ENCODE results near the gene OR1L6. TPM values are rescaled to one million over a fixed set of nuclear protein-coding genes. Genes with fewer than 3 reads are reported as not detected.

Gene OR1L6
- total RNA-seq, 6 donors from 2014 or later = not detected

GRCh38 chr9:122780026-122780425 is 37.9 kb downstream of the OR1L6 start:
- Histone ChIP-seq H3K9me3 (no peaks in the 10 kb centered on the region), H3K36me3 (no peaks in the 10 kb centered on the region), H3K4me3 (no peak overlapping the region), H3K27ac (no peak overlapping the region), H3K27me3 (no peaks in the 10 kb centered on the region), H3K4me1 (no peaks in the 10 kb centered on the region)
- 54 to 62% methylated on average over 4 of the region's 4 CpGs for WGBS, 2 donors
- ATAC-seq (ENCODE audit: low FRiP score in 2 of 2) (no peak), DNase-seq (no peak)
- TF ChIP-seq EP300 (IDR thresholded peaks at IDR 0.05) (no peak), POLR2A (IDR thresholded peaks at IDR 0.05) (no peak), POLR2AphosphoS5 (IDR thresholded peaks at IDR 0.05) (no peak), CTCF (IDR thresholded peaks at IDR 0.05) (no peak)

- H3K36me3 ChIP-seq = no peaks in the 10 kb centered on the region
- ATAC-seq (ENCODE audit: low FRiP score in 2 of 2) = no peak
- TF ChIP-seq POLR2A (IDR thresholded peaks at IDR 0.05) (no peak), CTCF (IDR thresholded peaks at IDR 0.05) (no peak), EP300 (IDR thresholded peaks at IDR 0.05) (no peak), POLR2AphosphoS5 (IDR thresholded peaks at IDR 0.05) (no peak)
- DNase-seq = no peak
- H3K9me3 ChIP-seq = no peaks in the 10 kb centered on the region
- H3K4me3 ChIP-seq = no peak overlapping the region
- no peaks in the 10 kb centered on the region for H3K4me1 ChIP-seq
- no peaks in the 10 kb centered on the region for H3K27me3 ChIP-seq
- no peak overlapping the region for H3K27ac ChIP-seq
- 65 to 77% methylated on average over 3 of the region's 3 CpGs for WGBS, 2 donors
Measured at GRCh38 chr9:122781671-122782070, 39.6 kb downstream of the OR1L6 start.

- no peak overlapping the region for H3K27ac ChIP-seq
- ATAC-seq (ENCODE audit: low FRiP score in 2 of 2) = no peak
- H3K4me1 ChIP-seq = no peaks in the 10 kb centered on the region
- H3K4me3 ChIP-seq = no peak overlapping the region
- H3K27me3 ChIP-seq = no peaks in the 10 kb centered on the region
- H3K9me3 ChIP-seq = no peaks in the 10 kb centered on the region
- TF ChIP-seq POLR2A (IDR thresholded peaks at IDR 0.05) (no peak), POLR2AphosphoS5 (IDR thresholded peaks at IDR 0.05) (no peak), EP300 (IDR thresholded peaks at IDR 0.05) (no peak), CTCF (IDR thresholded peaks at IDR 0.05) (no peak)
- DNase-seq = no peak
- H3K36me3 ChIP-seq = no peaks in the 10 kb centered on the region
Measured at GRCh38 chr9:122785269-122785668, 43.2 kb downstream of the OR1L6 start.

- DNase-seq = no peak
- 80 to 96% methylated on average over 2 to 4 of the region's 4 CpGs for WGBS, 2 donors
- H3K36me3 ChIP-seq = no peaks in the 10 kb centered on the region
- ATAC-seq (ENCODE audit: low FRiP score in 2 of 2) = no peak
- H3K27ac ChIP-seq = no peak overlapping the region
- no peak overlapping the region for H3K4me3 ChIP-seq
- H3K4me1 ChIP-seq = no peaks in the 10 kb centered on the region
- H3K9me3 ChIP-seq = no peaks in the 10 kb centered on the region
- H3K27me3 ChIP-seq = no peaks in the 10 kb centered on the region
- TF ChIP-seq POLR2A (IDR thresholded peaks at IDR 0.05) (no peak), CTCF (IDR thresholded peaks at IDR 0.05) (no peak), POLR2AphosphoS5 (IDR thresholded peaks at IDR 0.05) (no peak), EP300 (IDR thresholded peaks at IDR 0.05) (no peak)
Measured at GRCh38 chr9:122786338-122786737, 44.2 kb downstream of the OR1L6 start.

- ATAC-seq (ENCODE audit: low FRiP score in 2 of 2) (no peak), DNase-seq (peak in 1 of 2 donors; percentile 57)
- WGBS, 2 donors = 92 to 99% methylated on average over 12 of the region's 12 CpGs
Measured at GRCh38 chr9:122788831-122789230, 46.7 kb downstream of the OR1L6 start, which contains the start of gene OR5C1. Gene OR5C1 (plus strand): TSS chr9:122788933. CDS start chr9:122788933, 0 bp downstream.

More at GRCh38 chr9:122788831-122789230, 46.7 kb downstream of the OR1L6 start, which contains the start of gene OR5C1:
- Histone ChIP-seq H3K36me3 (no peaks in the 10 kb centered on the region), H3K4me1 (no peaks in the 10 kb centered on the region), H3K27me3 (no peaks in the 10 kb centered on the region), H3K9me3 (no peaks in the 10 kb centered on the region), H3K27ac (no peak within 1 kb of the TSS), H3K4me3 (no peak within 1 kb of the TSS)
- no peak for TF ChIP-seq EP300 (IDR thresholded peaks at IDR 0.05)
- TF ChIP-seq CTCF (IDR thresholded peaks at IDR 0.05) = no peak
- TF ChIP-seq POLR2A (IDR thresholded peaks at IDR 0.05) = no peak
- no peak for TF ChIP-seq POLR2AphosphoS5 (IDR thresholded peaks at IDR 0.05)
